K562 (cell line): Measurements from ENCODE around the gene DEFB114. TPM values are rescaled to one million over a fixed set of nuclear protein-coding genes. Genes with fewer than 3 reads are reported as not detected.

ENCODE experiments used
- ATAC-seq: fragments of 200-7000 bp; cut with Tn5 transposase; 3 replicates; pipeline ENCODE4 v1.9.1; 2020; ENCODE audit warnings: moderate library complexity
- BruUV-seq: library from RNA; stranded (reverse); fragments of 400-500 nt; replicated peaks from 2 replicates; lab custom pipeline; 2021; lab: Mats Ljungman, UMichigan
- CTCF ChIA-PET: fragments of 300-600 bp; formaldehyde crosslinking; extraction: SDS; loops from one replicate; lab custom pipeline; 2021; ENCODE audit warnings: low intra/inter-chr PET ratio; lab: Yijun Ruan, JAX
- POLR2A ChIA-PET: fragments of 300-600, 350-650 bp; sonication (Branson Sonifier 250); formaldehyde crosslinking; extraction: SDS; loops from one replicate; lab custom pipeline; 2021; ENCODE audit warnings: antibody characterized with exemption, inconsistent platforms; lab: Yijun Ruan, JAX
- DNase-seq, 4 experiments: peaks; one replicate each; pipeline versions ENCODE4 v3.0.0 to v3.0.0-alpha.2; 2011 to 2018; ENCODE audit warnings: low spot score in 3 of 4, mixed read lengths in 3 of 4; ENCODE audit errors: extremely low read depth in 1 of 4
- FAIRE-seq: peaks from 2 replicates; lab custom pipeline; 2011; peaks lifted over from hg19 to GRCh38; lab: Jason Lieb, UNC
- H2AFZ ChIP-seq: 2 replicates; pipeline ENCODE4 v1.6.0; 2011; ENCODE audit warnings: low read depth, low read length, control low read depth, inconsistent platforms
- H3K27ac ChIP-seq: fragments of 200-600 bp; 3 replicates; pipeline ENCODE4 v1.8.0; 2011; ENCODE audit warnings: low read depth, mild to moderate bottlenecking, control low read depth, inconsistent platforms, low read length, moderate library complexity, mixed read lengths; ENCODE audit errors: extremely low read depth
- H3K27me3 ChIP-seq, 2 experiments: fragments of 300-600 bp in 1 of 2; 2 replicates in 1 of 2; 3 replicates in 1 of 2; pipeline versions ENCODE4 v1.6.0 to v1.8.0; 2011; ENCODE audit warnings: inconsistent platforms in 2 of 2, low read length in 2 of 2, mild to moderate bottlenecking in 1 of 2, mixed read lengths in 1 of 2, moderate library complexity in 1 of 2; ENCODE audit not compliant: control insufficient read depth in 2 of 2, insufficient read depth in 2 of 2
- H3K36me3 ChIP-seq: fragments of 300-600 bp; 3 replicates; pipeline ENCODE4 v1.8.0; 2011; ENCODE audit warnings: mild to moderate bottlenecking, low read length, inconsistent platforms; ENCODE audit not compliant: control insufficient read depth, insufficient read depth
- H3K4me1 ChIP-seq, 2 experiments: fragments of 200-600 bp in 1 of 2; replicated peaks in 1 of 2; 2 replicates in 1 of 2; 3 replicates in 1 of 2; pipeline versions ENCODE4 v1.5.1 to v1.8.0; 2011; ENCODE audit warnings: inconsistent platforms in 2 of 2, low read length in 2 of 2, mild to moderate bottlenecking in 1 of 2, mixed read lengths in 1 of 2, moderate library complexity in 1 of 2; ENCODE audit not compliant: control insufficient read depth in 2 of 2, insufficient read depth in 2 of 2
- H3K4me2 ChIP-seq: 2 replicates; pipeline ENCODE4 v1.6.1; 2011; ENCODE audit warnings: low read length, control low read depth, inconsistent platforms, mixed read lengths; ENCODE audit not compliant: insufficient read depth
- H3K4me3 ChIP-seq: fragments of 200-600 bp; sonication (generic), shearing (Covaris generic); 2 replicates; pipeline ENCODE4 v1.5.1; 2016; ENCODE audit warnings: control low read depth, inconsistent platforms
- H3K79me2 ChIP-seq: fragments of 200-600 bp; 3 replicates; pipeline ENCODE4 v1.8.0; 2011; ENCODE audit warnings: low read length, inconsistent platforms; ENCODE audit not compliant: control insufficient read depth, insufficient read depth
- H3K9ac ChIP-seq, 2 experiments: 2 replicates each; pipeline versions ENCODE4 v1.6.0 to v1.6.1; 2011; ENCODE audit warnings: low read depth in 2 of 2, low read length in 2 of 2, control low read depth in 1 of 2, inconsistent platforms in 1 of 2, mild to moderate bottlenecking in 1 of 2, mixed read lengths in 1 of 2; ENCODE audit not compliant: insufficient read depth in 1 of 2
- H3K9me1 ChIP-seq: one replicate; pipeline ENCODE4 v1.6.0; 2011; ENCODE audit warnings: inconsistent platforms, mild to moderate bottlenecking, low read length, moderate library complexity; ENCODE audit not compliant: control insufficient read depth, insufficient read depth
- H3K9me3 ChIP-seq: replicated peaks from 2 replicates; pipeline ENCODE4 v1.5.1; 2011; ENCODE audit warnings: low read depth, low read length, inconsistent platforms; ENCODE audit not compliant: control insufficient read depth, insufficient read depth
- H4K20me1 ChIP-seq: replicated peaks from 2 replicates; pipeline ENCODE4 v1.6.1; 2011; ENCODE audit warnings: low read length, inconsistent platforms, mixed read lengths; ENCODE audit not compliant: control insufficient read depth, insufficient read depth
- BHLHE40 ChIP-seq: IDR thresholded peaks from 2 replicates; pipeline ENCODE4 v1.6.1; 2011; ENCODE audit warnings: low read length, improper control_type of control experiment
- CEBPB ChIP-seq: fragments of 450-650 bp; IDR thresholded peaks from 2 replicates; pipeline ENCODE4 v1.6.1; 2016; ENCODE audit warnings: missing genetic modification characterization, missing compliant biosample characterization
- MEIS2 ChIP-seq: fragments of 450-650 bp; IDR thresholded peaks from 2 replicates; pipeline ENCODE4 v1.6.1; 2014; ENCODE audit warnings: mild to moderate bottlenecking; ENCODE audit not compliant: partially characterized antibody
- NONO ChIP-seq, 2 experiments: fragments of 200-400 bp in 1 of 2; fragments of 450-650 bp in 1 of 2; formaldehyde crosslinking in 1 of 2; IDR thresholded peaks; 2 replicates each; pipeline ENCODE4 v1.6.1; 2017; ENCODE audit warnings: low read depth in 2 of 2, mild to moderate bottlenecking in 2 of 2, moderate library complexity in 2 of 2, low read length in 1 of 2
- PBX2 ChIP-seq, 2 experiments: IDR thresholded peaks in 1 of 2; conservative IDR thresholded peaks in 1 of 2; 2 replicates each; pipeline ENCODE4 v1.6.1; 2016; ENCODE audit warnings: low read depth in 2 of 2, mild to moderate bottlenecking in 1 of 2, missing compliant biosample characterization in 1 of 2, missing genetic modification characterization in 1 of 2, moderate library complexity in 1 of 2
- SMARCB1 ChIP-seq: IDR thresholded peaks from 2 replicates; pipeline ENCODE4 v1.6.1; 2011; ENCODE audit warnings: improper control_type of control experiment, low read depth; ENCODE audit not compliant: insufficient read length
- TCFL5 ChIP-seq: fragments of 250-450 bp; sonication (Bioruptor Pico); conservative IDR thresholded peaks from 2 replicates; pipeline ENCODE4 v1.6.1; 2021; ENCODE audit warnings: mild to moderate bottlenecking, moderate library complexity, matching md5 sums
- TGIF2 ChIP-seq: sonication (generic); formaldehyde crosslinking; IDR thresholded peaks from 2 replicates; pipeline ENCODE4 v1.8.1; 2022; ENCODE audit warnings: mild to moderate bottlenecking, missing genetic modification reagents, moderate library complexity
- ZNF507 ChIP-seq: conservative IDR thresholded peaks from 2 replicates; pipeline ENCODE4 v1.6.1; 2017; ENCODE audit warnings: missing genetic modification characterization, missing compliant biosample characterization
- WGBS: fragments of 100-300 bp; shearing (Covaris generic); methylation state at CpG from one replicate; pipeline ENCODE4 v1.1.6; 2016; ENCODE audit warnings: low coverage, mixed read lengths; ENCODE audit not compliant: insufficient coverage; ENCODE audit errors: missing lambda C conversion rate; 5-methylcytosine and 5-hydroxymethylcytosine counted together
- in situ Hi-C: fragments of 300-500 bp; cut with MboI; formaldehyde crosslinking; loops from 4 replicates; pipeline ENCODE4 v1.15.0; 2018; ENCODE audit warnings: inconsistent platforms, mixed read lengths
- intact Hi-C: fragments of 100-400 bp; cut with micrococcal nuclease; formaldehyde crosslinking; loops from 2 replicates; pipeline ENCODE4 v1.14.2; 2022
- polyA plus RNA-seq, 8 experiments: library from polyadenylated mRNA; depleted of rRNA in 4 of 8; stranded (reverse) in 5 of 8; unstranded in 3 of 8; fragments of >200 nt; fragmentation: Nextera tagmentation in 2 of 8; fragmentation: Illumina TruSeq in 1 of 8; extraction: Ambion mirVana in 2 of 8; extraction: Trizol in 1 of 8; gene quantifications; 2 replicates each; pipeline versions ENCODE4 v1.2.1 to v1.2.3, GENCODE V29; 2011 to 2014; ENCODE audit warnings: inconsistent platforms in 1 of 8, missing spikeins in 1 of 8
- total RNA-seq, 7 experiments: library from RNA; depleted of rRNA in 6 of 7; stranded (reverse); fragments of >200 nt in 6 of 7; fragmentation: Illumina TruSeq in 2 of 7; extraction: Trizol in 2 of 7; gene quantifications; 2 replicates each; pipeline versions ENCODE4 v1.2.1 to v1.2.3, GENCODE V29; 2011 to 2021; ENCODE audit warnings: low replicate concordance in 1 of 7
- TF ChIP-seq, protein P1 (sequence below): fragments of 250-450 bp; sonication (Bioruptor Pico); IDR thresholded peaks from 2 replicates; pipeline ENCODE4 v1.4.0; 2020; ENCODE audit warnings: mild to moderate bottlenecking, moderate library complexity, borderline replicate concordance

The DEFB114 gene
- total and polyA plus RNA-seq, 9 of the 15 experiments (the other 6 are each of a cell fraction or from before 2014, with no cell fraction given) = not detected

- Histone ChIP-seq H3K36me3 (no peaks in the 10 kb centered on the region), H3K9me3 (no peaks in the 10 kb centered on the region), H2AFZ (no peak overlapping the region), H3K9ac (no peak overlapping the region), H3K9me1 (no peaks in the 10 kb centered on the region), H4K20me1 (no peaks in the 10 kb centered on the region), H3K4me2 (no peak overlapping the region), H3K4me3 (no peak overlapping the region)
- ChIA-PET POLR2A (no interaction called here), CTCF (no interaction called here)
- FAIRE-seq = no peak
- BruUV-seq = no TSS peak
- intact Hi-C loops = no loop called here
- peak; percentile 37; the same call in 2 of the 3 replicates for ATAC-seq
- DNase-seq = no peak
- TF ChIP-seq CEBPB (tag) = no peak
- TF ChIP-seq, all 486 proteins: peak for 0
- in situ Hi-C loops = no loop called here
- Histone ChIP-seq H3K4me1 (no peaks in the 10 kb centered on the region), H3K27ac (no peak overlapping the region), H3K27me3 (no peaks in the 10 kb centered on the region), H3K79me2 (no peaks in the 10 kb centered on the region)
- 13% methylated on average over 2 of the region's 2 CpGs for WGBS
These were observed 45.2 kb downstream of the DEFB114 start for GRCh38 chr6:49918787-49919186.

DNA sequence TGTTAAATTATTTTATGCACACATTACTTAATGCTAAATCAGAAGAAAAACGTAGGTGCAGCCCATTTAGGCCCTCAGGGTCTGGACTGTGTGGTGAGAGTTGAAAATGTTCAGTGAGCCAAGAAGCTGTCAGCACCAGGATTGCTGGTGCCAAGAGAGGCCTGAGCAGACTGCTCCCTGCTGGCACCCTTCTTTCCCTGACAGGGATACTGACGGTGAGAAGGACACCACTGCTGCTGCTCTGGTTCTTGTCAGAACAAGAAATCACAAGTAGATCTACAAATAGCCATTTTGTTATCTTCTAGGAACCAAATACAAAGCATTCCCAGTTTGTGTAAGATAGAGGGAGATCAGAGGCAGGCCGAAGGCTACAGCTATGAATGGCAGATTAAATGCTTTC is 48.9 kb downstream of the DEFB114 start:
- CTCF ChIA-PET = no interaction called here
- no peak for FAIRE-seq
- TF ChIP-seq TCFL5 (CRISPR knock-in tag) (no peak), BHLHE40 (0 out of 2 replicates have a peak, but pooled peaks have one; percentile 10), SMARCB1 (no peak), NONO (IDR thresholded peaks at IDR 0.05; ENCODE audit: low read depth in 2 of 2, low read length in 1 of 2) (no peak), PBX2 (CRISPR knock-in tag; IDR thresholded peaks at IDR 0.05; ENCODE audit: low read depth) (no peak), PBX2 (tag; conservative IDR thresholded peaks at IDR 0.05; ENCODE audit: low read depth) (peak; percentile 37; the same call in 1 of the 2 replicates), MEIS2 (peak; percentile 23), ZNF507 (tag) (no peak), TGIF2 (CRISPR knock-in tag) (no peak)
- TF ChIP-seq, protein P1, sequence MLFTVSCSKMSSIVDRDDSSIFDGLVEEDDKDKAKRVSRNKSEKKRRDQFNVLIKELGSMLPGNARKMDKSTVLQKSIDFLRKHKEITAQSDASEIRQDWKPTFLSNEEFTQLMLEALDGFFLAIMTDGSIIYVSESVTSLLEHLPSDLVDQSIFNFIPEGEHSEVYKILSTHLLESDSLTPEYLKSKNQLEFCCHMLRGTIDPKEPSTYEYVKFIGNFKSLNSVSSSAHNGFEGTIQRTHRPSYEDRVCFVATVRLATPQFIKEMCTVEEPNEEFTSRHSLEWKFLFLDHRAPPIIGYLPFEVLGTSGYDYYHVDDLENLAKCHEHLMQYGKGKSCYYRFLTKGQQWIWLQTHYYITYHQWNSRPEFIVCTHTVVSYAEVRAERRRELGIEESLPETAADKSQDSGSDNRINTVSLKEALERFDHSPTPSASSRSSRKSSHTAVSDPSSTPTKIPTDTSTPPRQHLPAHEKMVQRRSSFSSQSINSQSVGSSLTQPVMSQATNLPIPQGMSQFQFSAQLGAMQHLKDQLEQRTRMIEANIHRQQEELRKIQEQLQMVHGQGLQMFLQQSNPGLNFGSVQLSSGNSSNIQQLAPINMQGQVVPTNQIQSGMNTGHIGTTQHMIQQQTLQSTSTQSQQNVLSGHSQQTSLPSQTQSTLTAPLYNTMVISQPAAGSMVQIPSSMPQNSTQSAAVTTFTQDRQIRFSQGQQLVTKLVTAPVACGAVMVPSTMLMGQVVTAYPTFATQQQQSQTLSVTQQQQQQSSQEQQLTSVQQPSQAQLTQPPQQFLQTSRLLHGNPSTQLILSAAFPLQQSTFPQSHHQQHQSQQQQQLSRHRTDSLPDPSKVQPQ (CRISPR knock-in tag) = no peak

More for the DNA sequence above, 48.9 kb downstream of the DEFB114 start:
- Histone ChIP-seq H3K27ac (no peak overlapping the region), H3K4me3 (no peak overlapping the region), H3K79me2 (no peaks in the 10 kb centered on the region), H3K27me3 (no peaks in the 10 kb centered on the region), H3K36me3 (no peaks in the 10 kb centered on the region), H2AFZ (peak overlapping the region; percentile 7; the same call in 1 of the 2 replicates), H3K4me2 (no peak overlapping the region), H3K9me1 (no peaks in the 10 kb centered on the region), H3K9me3 (no peaks in the 10 kb centered on the region), H3K9ac (no peak overlapping the region), H4K20me1 (no peaks in the 10 kb centered on the region), H3K4me1 (no peaks in the 10 kb centered on the region)
- no TSS peak for BruUV-seq
- POLR2A ChIA-PET = interaction anchor here (1.7 kb wide), 2 partner anchors 9 to 11 kb away, joined by 5 read pairs; no protein-coding TSS in a partner anchor
- in situ Hi-C loops = no loop called here
- no peak for DNase-seq
- intact Hi-C loops = no loop called here
- 16% methylated on average over 3 of the region's 3 CpGs for WGBS
- ATAC-seq = peak; percentile 69
